ACC112 (cell line): ENCODE results near the gene ANKFY1.

Source experiments
- H2AFZ ChIP-seq: fragments of 200-600 bp; sonication (generic); one replicate; pipeline ENCODE4 v1.6.0; 2017; ENCODE audit warnings: antibody characterized with exemption, low read length; ENCODE audit not compliant: unreplicated experiment
- H3K27ac ChIP-seq: fragments of 200-600 bp; sonication (generic); 2 replicates; pipeline ENCODE4 v1.5.1; 2014; ENCODE audit warnings: low read depth, mild to moderate bottlenecking, antibody characterized with exemption, low read length, moderate library complexity
- H3K27me3 ChIP-seq: fragments of 200-600 bp; sonication (generic); 2 replicates; pipeline ENCODE4 v1.6.1; 2014; ENCODE audit warnings: mild to moderate bottlenecking, antibody characterized with exemption, low read length, moderate library complexity, mixed read lengths; ENCODE audit not compliant: insufficient read depth
- H3K36me3 ChIP-seq: fragments of 200-600 bp; sonication (generic); 2 replicates; pipeline ENCODE4 v1.6.1; 2016; ENCODE audit warnings: mild to moderate bottlenecking, antibody characterized with exemption, low read length, moderate library complexity, mixed read lengths; ENCODE audit not compliant: insufficient read depth
- H3K4me1 ChIP-seq: fragments of 200-600 bp; sonication (generic); one replicate; pipeline ENCODE4 v1.6.1; 2016; ENCODE audit warnings: low read length, mixed read lengths; ENCODE audit not compliant: insufficient read depth, unreplicated experiment, control insufficient read depth
- H3K4me3 ChIP-seq: fragments of 200-600 bp; sonication (generic); 2 replicates; pipeline ENCODE4 v1.5.1; 2014; ENCODE audit warnings: mild to moderate bottlenecking, low read depth, low read length
- H3K79me2 ChIP-seq: fragments of 200-600 bp; sonication (generic); one replicate; pipeline ENCODE4 v1.6.0; 2016; ENCODE audit warnings: low read length; ENCODE audit not compliant: control insufficient read depth, unreplicated experiment, insufficient read depth

The ANKFY1 gene

DNA sequence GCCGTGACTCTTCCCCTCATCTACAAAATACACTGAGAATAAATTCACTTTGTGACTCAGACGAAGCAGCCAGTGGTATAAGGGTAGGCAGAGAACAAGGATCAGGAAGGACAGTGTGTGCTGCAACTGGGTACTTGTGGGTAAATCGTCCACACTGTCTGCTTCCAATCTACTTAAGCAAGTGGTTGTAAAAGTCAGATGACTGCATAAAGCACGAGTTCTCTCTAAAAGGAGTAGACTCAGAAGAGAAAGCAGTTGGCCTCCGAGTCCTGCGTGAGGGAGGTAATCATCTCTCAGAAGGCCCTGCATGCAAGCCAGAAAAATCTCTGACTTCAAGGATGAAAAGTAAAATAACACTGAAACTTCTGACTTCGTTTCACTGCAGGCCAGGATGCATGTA is 43.1 kb downstream of the ANKFY1 start:
- Histone ChIP-seq H3K36me3 (peaks cover 7% of the 10 kb centered on the region), H3K79me2 (peaks cover under 1% of the 10 kb centered on the region), H3K27me3 (no peaks in the 10 kb centered on the region), H3K27ac (peak overlapping the region; percentile 58), H2AFZ (no peak overlapping the region), H3K4me1 (peaks cover 14% of the 10 kb centered on the region), H3K4me3 (peak overlapping the region; percentile 11; the same call in 1 of the 2 replicates)

DNA sequence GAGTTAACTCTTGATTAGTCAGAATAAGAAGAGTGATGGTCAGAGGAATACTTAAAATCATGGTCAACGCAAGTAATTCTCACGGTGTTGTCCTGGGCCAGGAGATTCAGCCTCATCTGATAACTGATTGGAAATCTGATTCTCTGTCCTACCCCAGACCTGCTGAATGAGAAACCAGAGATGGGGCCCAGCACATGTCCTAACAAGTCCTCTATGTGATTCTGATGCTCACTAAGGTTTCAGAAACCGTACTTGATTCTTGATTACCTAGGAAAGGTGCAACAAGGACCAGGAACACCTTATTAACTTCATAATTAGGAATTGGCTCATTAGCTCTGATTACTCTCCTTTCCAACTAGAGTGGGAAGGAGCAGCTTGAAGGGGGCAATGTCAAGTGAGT is 44.5 kb downstream of the ANKFY1 start:
- Histone ChIP-seq H2AFZ (no peak overlapping the region), H3K4me3 (no peak overlapping the region), H3K27ac (no peak overlapping the region), H3K4me1 (peaks cover 16% of the 10 kb centered on the region), H3K79me2 (no peaks in the 10 kb centered on the region), H3K27me3 (no peaks in the 10 kb centered on the region), H3K36me3 (peaks cover 10% of the 10 kb centered on the region)

DNA sequence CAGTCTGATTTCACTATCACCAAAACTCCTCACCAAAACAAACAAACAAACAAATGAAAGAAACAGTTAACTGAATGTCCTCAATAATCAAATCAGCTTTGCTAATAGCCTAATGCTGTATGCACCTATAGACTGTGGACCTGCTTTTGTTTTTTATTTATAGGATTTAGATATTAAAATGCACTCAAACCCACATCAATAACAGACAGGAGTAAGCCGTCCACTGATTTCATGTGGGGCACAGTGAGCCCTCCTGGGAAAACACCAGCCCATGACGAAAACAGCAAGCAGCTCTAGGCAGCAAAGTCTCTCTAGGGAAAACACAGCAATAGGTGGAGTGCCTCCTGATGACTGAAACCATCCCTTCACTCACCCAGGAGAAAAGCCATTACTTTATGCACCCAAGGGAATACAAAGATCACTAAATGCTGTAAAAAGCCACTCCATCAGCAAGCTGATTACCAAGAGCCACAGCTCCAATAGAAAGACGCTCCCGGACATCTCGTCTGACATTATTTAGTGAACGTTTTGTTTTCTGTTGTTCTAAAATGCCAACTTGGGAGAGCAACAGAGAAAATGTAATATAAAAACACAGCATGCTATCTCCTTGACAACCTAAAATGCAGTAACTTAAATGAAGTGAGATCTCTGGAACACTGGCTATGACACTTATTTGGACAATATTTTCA is 47.8 kb downstream of the ANKFY1 start:
- Histone ChIP-seq H2AFZ (no peak overlapping the region), H3K27me3 (no peaks in the 10 kb centered on the region), H3K4me3 (no peak overlapping the region), H3K79me2 (peaks cover 19% of the 10 kb centered on the region), H3K4me1 (peaks cover 16% of the 10 kb centered on the region), H3K36me3 (peaks cover 7% of the 10 kb centered on the region; the same call in 1 of the 2 replicates), H3K27ac (peak overlapping the region; percentile 41; the same call in 1 of the 2 replicates)

DNA sequence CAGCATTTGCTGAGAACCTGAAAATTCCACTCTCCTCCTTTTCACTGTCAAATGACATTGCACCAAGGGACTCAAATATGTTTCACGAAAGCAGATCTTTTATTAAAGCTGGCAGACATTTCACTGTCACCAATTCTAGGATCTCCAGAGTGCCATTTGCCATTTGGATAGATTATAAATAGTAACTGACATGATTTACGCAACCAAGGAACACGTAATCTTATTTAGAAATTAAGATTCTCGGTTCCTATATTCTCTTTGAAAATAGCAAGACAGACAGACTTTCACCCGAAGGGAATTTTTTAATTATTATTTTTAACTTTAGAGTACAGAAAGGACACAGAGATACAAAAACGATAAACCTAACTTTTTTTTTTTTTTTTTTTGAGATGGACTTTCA is 49.6 kb downstream of the ANKFY1 start:
- Histone ChIP-seq H3K27ac (no peak overlapping the region), H2AFZ (no peak overlapping the region), H3K4me3 (no peak overlapping the region), H3K79me2 (peaks cover 26% of the 10 kb centered on the region), H3K36me3 (peaks cover 14% of the 10 kb centered on the region), H3K27me3 (no peaks in the 10 kb centered on the region), H3K4me1 (peaks cover 8% of the 10 kb centered on the region)

DNA sequence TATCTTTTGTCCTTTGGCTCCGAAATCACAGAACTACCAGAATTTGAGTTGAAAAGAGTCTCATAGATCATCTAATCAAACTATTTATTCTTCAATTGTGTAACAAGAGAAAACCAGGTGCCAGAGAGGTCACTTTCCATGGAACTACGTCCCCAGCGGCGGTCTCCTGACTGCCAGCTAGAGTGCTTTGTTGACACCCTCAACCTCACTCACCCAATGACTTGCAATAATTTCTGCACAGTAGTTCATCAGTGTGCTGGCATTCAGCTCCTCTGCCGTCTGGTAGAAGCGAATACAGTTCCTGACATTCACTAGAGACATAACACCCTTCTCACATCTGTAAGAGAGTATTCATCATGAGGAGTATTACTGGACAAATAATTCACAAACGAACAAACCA is 54.2 kb downstream of the ANKFY1 start:
- peaks cover 31% of the 10 kb centered on the region for H3K36me3 ChIP-seq

DNA sequence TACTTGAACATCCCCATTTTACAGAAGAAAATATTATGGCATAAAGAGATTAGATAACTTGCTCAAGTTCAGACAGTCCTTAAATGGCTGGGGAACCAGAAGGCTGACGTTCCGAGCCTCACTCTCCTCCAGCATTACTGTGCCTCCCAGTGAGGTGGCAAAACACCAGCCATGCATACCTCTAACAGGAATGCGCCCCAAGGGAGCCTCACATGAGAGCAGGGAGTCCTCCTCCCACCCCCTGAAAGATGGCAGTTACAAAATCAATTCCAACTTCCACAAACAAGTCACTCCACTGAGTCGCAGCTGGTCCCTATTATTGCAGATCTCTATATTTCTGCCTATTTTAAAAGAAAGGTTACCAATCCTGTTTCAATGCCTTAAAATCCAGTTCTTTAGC is 55.5 kb downstream of the ANKFY1 start:
- peak overlapping the region; percentile 100 for H3K27ac ChIP-seq
- peaks cover 29% of the 10 kb centered on the region for H3K36me3 ChIP-seq

More for the DNA sequence above, 54.2 kb downstream of the ANKFY1 start:
- Histone ChIP-seq H3K27ac (no peak overlapping the region), H3K4me3 (no peak overlapping the region), H2AFZ (no peak overlapping the region), H3K79me2 (peaks cover 35% of the 10 kb centered on the region), H3K27me3 (no peaks in the 10 kb centered on the region), H3K4me1 (peaks cover 40% of the 10 kb centered on the region)

DNA sequence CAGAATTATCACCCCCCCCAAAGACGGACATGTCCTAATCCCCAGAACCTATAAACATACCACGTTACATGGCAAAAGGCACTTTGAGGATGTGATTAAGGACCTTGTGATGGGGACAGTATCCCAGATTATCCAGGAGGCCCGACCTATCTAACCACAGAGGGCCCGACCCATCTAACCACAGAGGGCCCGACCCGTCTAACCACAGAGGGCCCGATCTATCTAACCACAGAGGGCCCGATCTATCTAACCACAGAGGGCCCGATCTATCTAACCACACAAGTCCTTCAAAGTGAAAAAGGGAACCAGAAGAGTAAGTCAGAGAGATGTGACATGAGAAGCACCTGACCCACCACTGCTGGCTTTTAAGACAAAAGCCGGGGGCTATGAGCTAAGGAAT is 56.8 kb downstream of the ANKFY1 start:
- no peak overlapping the region for H3K4me3 ChIP-seq
- peak overlapping the region; percentile 100; the same call in 1 of the 2 replicates for H3K27ac ChIP-seq
- peaks cover 37% of the 10 kb centered on the region for H3K79me2 ChIP-seq
- no peak overlapping the region for H2AFZ ChIP-seq
- H3K4me1 ChIP-seq: peaks cover 49% of the 10 kb centered on the region
- H3K27me3 ChIP-seq: no peaks in the 10 kb centered on the region
- H3K36me3 ChIP-seq: peaks cover 29% of the 10 kb centered on the region

More for the DNA sequence above, 55.5 kb downstream of the ANKFY1 start:
- Histone ChIP-seq H3K79me2 (peaks cover 38% of the 10 kb centered on the region), H3K4me1 (peaks cover 49% of the 10 kb centered on the region), H2AFZ (no peak overlapping the region), H3K27me3 (no peaks in the 10 kb centered on the region), H3K4me3 (peak overlapping the region; percentile 25; the same call in 1 of the 2 replicates)

DNA sequence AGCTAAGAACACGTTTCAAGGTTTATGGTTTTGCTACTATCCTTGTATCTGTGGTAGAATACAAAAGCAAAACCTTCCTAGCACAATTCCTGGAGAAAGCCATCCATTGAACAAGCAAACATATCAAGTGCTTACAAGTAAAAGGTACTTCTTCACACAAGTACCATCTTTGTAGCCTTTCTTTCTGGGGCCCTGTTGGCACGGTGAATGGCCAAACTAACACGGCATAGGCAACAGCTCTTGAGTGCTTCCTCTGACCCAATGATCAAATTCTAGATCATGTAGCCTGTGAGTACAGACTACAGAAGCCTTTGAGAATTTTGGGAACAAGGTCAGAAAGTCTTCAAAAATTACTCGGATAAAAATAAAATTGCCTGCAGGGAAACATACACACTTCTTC is 57.9 kb downstream of the ANKFY1 start:
- peaks cover 32% of the 10 kb centered on the region for H3K79me2 ChIP-seq
- no peak overlapping the region for H3K4me3 ChIP-seq
- H3K4me1 ChIP-seq: peaks cover 57% of the 10 kb centered on the region
- H2AFZ ChIP-seq: no peak overlapping the region
- H3K36me3 ChIP-seq: peaks cover 29% of the 10 kb centered on the region
- H3K27me3 ChIP-seq: no peaks in the 10 kb centered on the region
- peak overlapping the region; percentile 100 for H3K27ac ChIP-seq

DNA sequence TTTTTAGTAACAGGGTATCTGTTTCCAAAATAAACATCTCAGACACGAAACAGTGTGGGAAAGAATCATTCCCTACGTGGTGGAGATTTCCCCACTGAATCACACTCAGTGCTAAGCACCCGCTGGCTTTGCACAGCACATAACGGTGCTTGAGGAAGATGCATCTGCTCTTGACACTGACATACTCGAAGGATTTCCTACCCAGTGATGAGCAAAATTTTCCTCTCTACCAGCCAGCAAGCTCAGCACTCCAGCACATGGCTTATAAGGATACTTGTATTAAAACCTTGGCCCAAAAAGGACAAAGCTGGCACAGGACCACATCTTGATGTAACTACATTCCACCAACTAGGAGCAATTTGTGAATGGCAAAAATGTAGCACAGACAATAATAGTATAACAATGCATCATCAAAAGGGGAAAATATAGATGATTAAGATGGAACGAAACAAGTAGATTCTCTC is 59.0 kb downstream of the ANKFY1 start:
- H3K36me3 ChIP-seq: peaks cover 28% of the 10 kb centered on the region
- H3K27ac ChIP-seq: peak overlapping the region; percentile 100
- H3K4me1 ChIP-seq: peaks cover 58% of the 10 kb centered on the region
- H2AFZ ChIP-seq: no peak overlapping the region
- no peak overlapping the region for H3K4me3 ChIP-seq
- no peaks in the 10 kb centered on the region for H3K27me3 ChIP-seq
- peaks cover 30% of the 10 kb centered on the region for H3K79me2 ChIP-seq

DNA sequence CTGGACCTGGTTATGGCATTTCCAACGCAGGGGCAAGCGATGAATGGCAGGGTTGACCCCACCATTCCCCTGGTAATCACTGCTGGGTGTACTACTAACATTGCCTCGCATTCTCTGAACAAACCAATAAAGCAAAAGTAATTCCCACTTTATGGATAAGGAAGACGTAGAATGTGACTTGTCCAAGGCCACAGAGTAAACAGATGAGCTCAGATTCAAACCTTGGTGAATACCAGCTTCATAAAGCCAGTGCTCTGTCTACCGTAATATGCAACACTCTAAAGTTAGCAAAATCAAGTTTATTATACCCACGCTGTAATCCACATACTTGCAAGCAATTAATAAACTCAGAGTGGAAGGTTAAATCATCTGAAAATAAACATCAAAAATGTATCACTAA is 59.6 kb downstream of the ANKFY1 start:
- H3K36me3 ChIP-seq: peaks cover 22% of the 10 kb centered on the region
- peak overlapping the region; percentile 46; the same call in 1 of the 2 replicates for H3K4me3 ChIP-seq
- H3K27me3 ChIP-seq: no peaks in the 10 kb centered on the region
- H2AFZ ChIP-seq: no peak overlapping the region
- peaks cover 58% of the 10 kb centered on the region for H3K4me1 ChIP-seq
- peaks cover 26% of the 10 kb centered on the region for H3K79me2 ChIP-seq
- peak overlapping the region; percentile 100 for H3K27ac ChIP-seq

DNA sequence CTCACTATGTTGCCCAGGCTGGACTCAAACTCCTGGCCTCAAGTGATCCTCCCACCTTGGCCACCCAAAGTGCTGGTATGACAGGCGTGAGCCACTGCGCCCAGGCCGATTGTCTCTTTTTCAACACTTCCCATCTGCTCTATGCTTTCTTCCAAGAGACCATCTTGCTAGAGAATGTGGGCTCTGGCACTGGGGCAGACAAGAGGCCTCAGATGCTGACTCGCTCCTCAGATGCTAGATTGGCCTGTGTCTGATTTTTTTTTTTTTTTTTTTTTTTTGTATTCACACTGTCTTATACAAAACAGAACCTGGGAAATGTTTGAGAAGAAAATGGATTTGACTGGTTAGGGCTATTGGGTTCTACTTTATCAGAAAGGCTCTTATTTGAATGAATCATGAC is 62.6 kb downstream of the ANKFY1 start:
- H3K4me1 ChIP-seq: peaks cover 38% of the 10 kb centered on the region
- H3K4me3 ChIP-seq: no peak overlapping the region
- no peak overlapping the region for H2AFZ ChIP-seq
- H3K27ac ChIP-seq: peak overlapping the region; percentile 41; the same call in 1 of the 2 replicates
- H3K36me3 ChIP-seq: peaks cover 14% of the 10 kb centered on the region
- no peaks in the 10 kb centered on the region for H3K27me3 ChIP-seq
- peaks cover 16% of the 10 kb centered on the region for H3K79me2 ChIP-seq
